T follicular helper cell (primary cell): Measurements from ENCODE around the gene RNF148.
"Not testable (repeated sequence)": the region's sequence is repeated elsewhere in the genome, so short reads cannot be mapped to it uniquely, and the experiment has no call there.

Experiments
- DNase-seq: peaks from one replicate; pipeline ENCODE4 v3.0.0-alpha.2; 2020; ENCODE audit warnings: low read depth

The RNF148 gene

DNA sequence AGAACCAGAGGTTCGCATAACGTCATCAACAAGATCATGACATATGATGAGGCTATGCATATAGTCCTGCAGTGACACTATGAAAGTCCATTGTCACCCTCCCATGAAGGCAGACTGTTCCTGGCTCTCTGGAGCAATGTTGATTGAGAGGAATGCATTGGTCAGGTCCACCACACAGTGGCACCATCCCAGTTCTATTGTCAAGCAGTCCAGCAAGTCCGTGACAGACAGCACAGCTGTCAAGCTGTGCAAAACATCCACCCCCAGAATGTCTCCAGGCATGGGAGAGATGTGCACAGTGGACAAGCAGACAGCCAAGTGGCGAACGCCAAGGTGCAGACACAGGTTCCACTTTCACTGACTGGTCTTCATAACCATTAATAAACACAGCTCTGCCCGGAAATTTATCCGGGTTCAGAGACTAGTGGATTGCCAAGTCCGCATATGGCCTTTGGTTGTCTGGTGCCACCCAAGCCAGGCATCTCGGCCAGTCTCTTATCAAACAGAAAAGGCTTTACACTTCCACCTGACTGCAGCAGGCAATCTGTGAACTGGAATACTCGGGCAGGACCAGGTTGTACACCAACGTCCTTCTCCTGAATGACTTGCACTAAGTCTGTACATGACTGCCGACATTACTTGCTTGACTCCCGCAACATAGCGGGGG, 11.0 kb downstream of the RNF148 start:
- no peak for DNase-seq

GRCh38 chr7:122689346-122690109, 13.2 kb downstream of the RNF148 start:
- DNase-seq = no peak

DNA sequence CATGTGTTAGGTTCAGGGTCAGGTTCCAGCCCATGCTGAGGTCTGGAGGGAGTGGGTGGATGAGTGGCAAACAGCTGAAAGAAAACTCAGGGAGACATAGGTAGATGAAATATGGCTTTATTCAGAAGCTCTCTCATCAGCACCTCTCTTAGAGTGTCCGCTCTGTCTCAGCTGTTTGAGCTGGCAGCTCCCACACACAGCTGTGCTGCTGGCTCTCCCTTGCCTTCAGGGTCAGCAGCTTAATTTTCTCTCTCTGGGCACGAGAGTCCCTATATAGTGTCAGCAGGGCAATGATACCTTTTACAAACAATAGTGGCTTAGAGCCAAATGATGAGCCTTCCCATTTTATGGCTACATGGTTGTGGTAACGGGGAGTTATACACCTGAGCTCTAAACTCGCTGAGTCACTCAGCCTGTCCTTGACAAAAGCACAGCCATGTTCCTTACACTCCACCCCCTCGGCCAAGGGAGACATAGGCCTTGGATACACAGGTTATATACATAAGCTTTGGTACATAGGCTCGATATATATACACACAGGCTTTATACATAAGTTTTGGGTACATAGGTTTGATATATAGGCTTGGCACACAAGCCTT, 14.2 kb downstream of the RNF148 start:
- DNase-seq = no peak

DNA sequence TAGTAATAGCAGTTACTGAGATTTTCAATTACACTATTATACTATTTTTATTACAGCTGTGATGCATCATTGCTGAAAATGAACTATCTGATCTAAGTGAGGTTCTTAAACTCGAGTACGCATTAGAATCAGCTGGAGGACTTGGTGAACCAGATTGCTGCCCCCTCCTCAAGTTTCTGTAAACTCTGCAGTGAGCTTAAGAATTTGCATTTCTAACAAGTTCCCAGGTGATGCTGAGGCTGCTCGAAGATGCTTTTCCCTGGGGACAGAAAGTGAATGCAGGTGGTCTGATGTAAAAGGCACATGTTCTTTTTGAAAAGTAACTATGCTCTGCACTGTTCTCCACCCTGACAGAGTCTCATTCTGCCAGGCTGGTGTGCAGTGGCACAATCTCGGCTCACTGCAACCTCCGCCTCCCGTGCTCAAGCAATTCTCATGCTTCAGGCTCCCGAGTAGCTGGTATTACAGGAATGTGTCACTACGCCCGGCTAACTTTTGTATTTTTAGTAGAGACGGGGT, 16.3 kb downstream of the RNF148 start:
- DNase-seq = no peak

- no peak for DNase-seq
These were observed 18.2 kb downstream of the RNF148 start for GRCh38 chr7:122684504-122684903.

DNA sequence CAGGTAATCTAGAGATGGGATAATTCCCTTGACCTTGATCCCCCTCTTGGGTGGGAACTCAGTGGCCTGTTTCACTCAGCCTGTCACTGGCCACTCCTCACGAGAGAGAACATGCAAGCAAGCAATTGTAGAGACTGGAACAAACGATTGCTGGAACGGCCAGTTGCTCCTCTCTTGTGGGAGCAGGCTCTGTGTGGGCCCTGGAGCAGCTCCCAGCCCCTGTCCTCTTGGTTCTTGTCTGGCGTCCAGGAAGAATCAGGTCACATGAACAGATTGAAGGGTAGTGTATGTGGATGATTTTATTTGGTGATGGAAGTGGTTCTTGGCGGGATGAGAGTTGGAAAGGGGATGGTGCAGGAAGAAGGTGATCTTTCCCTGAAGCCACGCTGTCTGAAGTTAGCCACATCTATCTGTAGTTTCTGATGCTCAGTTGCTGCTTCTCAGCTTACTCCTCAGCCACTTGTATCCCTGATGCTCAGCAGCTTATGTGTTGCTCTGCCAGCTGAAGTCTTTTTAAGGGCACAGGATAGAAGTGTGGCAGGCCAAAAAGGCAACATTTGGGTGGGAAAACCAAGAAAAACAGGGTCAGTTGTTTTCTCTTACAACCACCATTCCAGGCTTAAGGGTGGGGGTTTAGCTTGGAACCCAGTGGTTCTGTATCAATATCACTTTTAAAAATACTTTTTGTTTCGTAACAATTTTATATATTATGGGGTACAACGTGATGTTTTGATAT, 19.7 kb downstream of the RNF148 start:
- no peak for DNase-seq

DNA sequence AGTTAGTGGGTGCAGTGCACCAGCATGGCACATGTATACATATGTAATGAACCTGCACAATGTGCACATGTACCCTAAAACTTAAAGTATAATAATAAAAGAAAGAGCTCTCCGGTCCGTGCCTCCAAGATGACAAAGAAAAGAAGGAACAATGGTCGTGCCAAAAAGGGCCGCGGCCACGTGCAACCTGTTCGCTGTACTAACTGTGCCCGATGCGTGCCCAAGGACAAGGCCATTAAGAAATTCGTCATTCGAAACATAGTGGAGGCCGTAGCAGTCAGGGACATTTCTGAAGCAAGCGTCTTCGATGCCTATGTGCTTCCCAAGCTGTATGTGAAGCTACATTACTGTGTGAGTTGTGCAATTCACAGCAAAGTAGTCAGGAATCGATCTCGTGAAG, 21.5 kb downstream of the RNF148 start:
- not testable (repeated sequence) for DNase-seq

DNA sequence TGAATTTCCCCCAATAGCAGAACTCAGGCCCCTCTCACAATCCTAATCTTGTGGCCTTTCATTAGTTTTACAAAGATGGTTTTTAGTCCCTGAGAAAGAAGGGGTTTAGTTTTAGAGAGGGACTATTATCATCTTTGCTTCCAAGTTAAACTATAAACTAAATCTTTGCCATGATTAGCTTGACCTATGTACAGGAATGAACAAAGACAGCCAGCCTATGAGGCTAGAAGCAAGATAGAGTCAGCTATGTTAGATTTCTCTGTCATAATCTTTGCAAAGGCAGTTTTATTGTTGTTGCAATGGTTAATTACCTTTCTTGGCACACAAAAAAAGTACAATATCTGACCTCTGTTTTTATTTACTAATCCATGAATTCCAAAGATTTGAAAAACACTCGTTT, 22.9 kb downstream of the RNF148 start:
- DNase-seq = no peak

DNA sequence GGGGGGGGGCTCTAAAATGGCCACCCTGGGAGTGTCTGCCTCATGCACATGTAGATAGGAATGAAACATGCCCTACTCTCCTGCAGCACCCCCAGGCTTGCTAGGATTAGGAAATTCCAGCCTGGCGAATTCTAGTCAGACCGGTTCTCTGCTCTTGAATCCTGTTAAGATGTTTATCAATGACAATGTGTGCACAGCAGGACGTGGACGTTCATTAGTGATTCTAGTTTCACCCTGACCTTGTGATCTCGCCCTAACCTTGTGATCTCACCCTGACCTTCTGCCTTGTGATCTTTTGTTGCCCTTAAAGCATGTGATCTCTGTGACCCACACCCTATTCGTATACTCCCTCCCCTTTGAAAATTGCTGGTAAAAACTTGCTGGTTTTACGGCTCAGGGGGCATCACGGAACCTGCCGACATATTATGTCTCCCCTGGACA, 23.4 kb downstream of the RNF148 start:
- DNase-seq = not testable (repeated sequence)

DNA sequence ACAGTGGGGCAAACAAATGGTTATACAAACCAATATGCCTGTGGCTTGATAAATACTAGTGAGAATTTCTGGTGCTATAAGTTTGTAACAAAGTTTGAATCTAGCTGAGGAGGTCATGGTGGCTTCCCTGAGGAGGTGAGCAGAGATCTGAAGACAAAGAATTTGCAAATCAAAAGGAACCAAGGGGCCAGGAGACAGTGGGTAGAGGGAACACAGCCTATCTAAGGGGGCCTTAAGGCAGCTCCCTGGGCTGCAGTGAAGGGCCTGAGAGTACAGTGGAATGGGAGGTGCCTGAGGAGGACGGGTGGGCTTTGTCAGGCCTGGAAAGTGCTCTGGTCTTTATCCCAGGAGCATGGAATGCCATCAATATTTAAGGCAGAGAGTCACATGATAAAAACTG, 25.6 kb downstream of the RNF148 start:
- no peak for DNase-seq

- no peak for DNase-seq
These were observed 26.3 kb downstream of the RNF148 start for GRCh38 chr7:122676466-122676865.

GRCh38 chr7:122675621-122676020, 27.1 kb downstream of the RNF148 start:
- no peak for DNase-seq

GRCh38 chr7:122675011-122675410, 27.7 kb downstream of the RNF148 start:
- no peak for DNase-seq

DNA sequence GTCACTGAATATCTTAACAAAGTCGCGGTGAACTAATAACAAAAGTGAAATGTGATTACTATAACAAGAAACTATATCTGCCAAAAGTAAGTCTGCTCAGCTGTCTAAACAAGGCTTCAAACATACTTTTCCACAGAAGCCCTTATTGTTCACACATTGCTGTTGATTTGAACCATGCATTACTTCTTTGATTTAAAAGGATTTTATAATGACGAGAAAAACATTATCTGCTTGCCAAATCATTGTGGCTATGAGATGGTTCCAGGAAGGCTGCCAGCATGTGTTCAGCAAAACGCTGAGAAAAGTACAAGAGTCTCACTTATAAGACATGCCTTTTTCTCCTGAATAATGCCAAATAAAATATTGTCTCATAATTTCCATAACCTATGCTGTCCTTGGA, 28.2 kb downstream of the RNF148 start:
- DNase-seq = no peak

DNA sequence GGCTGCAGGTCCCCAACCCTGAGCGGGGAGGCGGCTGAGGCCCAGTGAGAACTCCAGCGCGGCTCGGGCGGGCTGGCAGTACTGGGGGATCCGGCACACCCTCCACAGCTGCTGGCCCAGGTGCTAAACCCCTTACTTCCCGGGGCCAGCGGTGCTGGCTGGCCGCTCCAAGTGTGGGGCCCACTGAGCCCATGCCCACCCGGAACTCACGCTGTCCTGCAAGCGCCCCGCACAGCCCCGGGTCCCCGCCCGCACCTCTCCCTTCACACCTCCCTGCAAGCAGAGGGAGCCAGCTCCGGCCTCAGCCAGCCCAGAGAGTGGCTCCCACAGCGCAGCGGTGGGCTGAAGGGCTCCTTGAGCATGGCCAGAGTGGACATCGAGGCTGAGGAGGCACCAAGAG, 28.8 kb downstream of the RNF148 start:
- no peak for DNase-seq

GRCh38 chr7:122672536-122672935, 30.2 kb downstream of the RNF148 start:
- DNase-seq = no peak

- DNase-seq = no peak
These were observed 39.0 kb downstream of the RNF148 start for GRCh38 chr7:122663733-122664132.

- no peak for DNase-seq
These were observed 43.9 kb downstream of the RNF148 start for GRCh38 chr7:122658856-122659255.

- no peak for DNase-seq
These were observed 49.0 kb downstream of the RNF148 start for GRCh38 chr7:122653685-122654084.

- no peak for DNase-seq
These were observed 49.8 kb downstream of the RNF148 start for GRCh38 chr7:122652876-122653275.
